T47D (cell line): Measurements from ENCODE around the gene MCRIP2.

ENCODE experiments used
- DNase-seq, 2 experiments: peaks; one replicate each; pipeline versions ENCODE4 v3.0.0 to v3.0.0-alpha.2; 2011 to 2012; ENCODE audit warnings: low read depth in 1 of 2, low spot score in 1 of 2
- JUND ChIP-seq: IDR thresholded peaks from 2 replicates; pipeline ENCODE4 v1.6.1; 2012; ENCODE audit warnings: low read depth
- in situ Hi-C: cut with HindIII; loops from 2 replicates; pipeline ENCODE4 v1.10.0; 2016; ENCODE audit warnings: low sequenced_read_pairs, low pct_unique_long_range_greater_than_20kb

Gene MCRIP2

GRCh38 chr16:603933-604332 is 37.7 kb upstream of the MCRIP2 start:
- no peak for TF ChIP-seq JUND
- in situ Hi-C loops = no loop called here
- no peak for DNase-seq

GRCh38 chr16:606656-607307 is 34.8 kb upstream of the MCRIP2 start:
- no peak for DNase-seq
- in situ Hi-C loops = no loop called here
- no peak for TF ChIP-seq JUND

GRCh38 chr16:608019-608418 is 33.6 kb upstream of the MCRIP2 start:
- in situ Hi-C loops = no loop called here
- TF ChIP-seq JUND = no peak
- no peak for DNase-seq

GRCh38 chr16:609316-609715 is 32.3 kb upstream of the MCRIP2 start:
- in situ Hi-C loops = no loop called here
- no peak for DNase-seq
- no peak for TF ChIP-seq JUND

GRCh38 chr16:609984-610383 is 31.6 kb upstream of the MCRIP2 start:
- TF ChIP-seq JUND = no peak
- no peak for DNase-seq
- in situ Hi-C loops = no loop called here

GRCh38 chr16:610513-611381 is 30.9 kb upstream of the MCRIP2 start:
- in situ Hi-C loops = no loop called here
- no peak for TF ChIP-seq JUND
- no peak for DNase-seq

GRCh38 chr16:615122-615521 is 26.5 kb upstream of the MCRIP2 start:
- no peak for TF ChIP-seq JUND
- no peak for DNase-seq
- in situ Hi-C loops = no loop called here

GRCh38 chr16:616733-617586 is 24.7 kb upstream of the MCRIP2 start:
- in situ Hi-C loops = no loop called here
- TF ChIP-seq JUND = no peak
- DNase-seq = no peak

- no peak for DNase-seq
- in situ Hi-C loops = no loop called here
- no peak for TF ChIP-seq JUND
Observed at GRCh38 chr16:617855-618254, 23.8 kb upstream of the MCRIP2 start.

GRCh38 chr16:619476-620100 is 22.0 kb upstream of the MCRIP2 start:
- in situ Hi-C loops = no loop called here
- DNase-seq = no peak
- no peak for TF ChIP-seq JUND

- TF ChIP-seq JUND = no peak
Observed at GRCh38 chr16:620700-621525, 20.7 kb upstream of the MCRIP2 start.

More at GRCh38 chr16:620700-621525, 20.7 kb upstream of the MCRIP2 start:
- in situ Hi-C loops = no loop called here
- no peak for DNase-seq
